Esophagus squamous epithelium (tissue), 4 donors: Measurements from ENCODE around the gene SLC16A12.

Experiments used
- CTCF ChIP-seq, 6 experiments: fragments of 450-650 bp in 4 of 6; fragments of 200-600 bp in 2 of 6; sonication (generic) in 2 of 6; IDR thresholded peaks; one replicate each; pipeline ENCODE4 v1.5.1; 2016 to 2019; ENCODE audit warnings: antibody characterized with exemption in 6 of 6, mild to moderate bottlenecking in 4 of 6, moderate library complexity in 4 of 6
- POLR2A ChIP-seq, 4 donors: fragments of 450-650 bp; IDR thresholded peaks; one replicate each; pipeline ENCODE4 v1.6.1; 2017; ENCODE audit warnings: antibody characterized with exemption in 4 of 4, mild to moderate bottlenecking in 4 of 4, moderate library complexity in 3 of 4

GRCh38 chr10:89521368-89521767, 14.0 kb downstream of the SLC16A12 start:
- no peak for TF ChIP-seq POLR2A (IDR thresholded peaks at IDR 0.05)
- no peak for TF ChIP-seq CTCF (IDR thresholded peaks at IDR 0.05)
